ENCODE data around the gene MDFI.

Gene MDFI

GRCh38 chr6:41678511-41679084, 40.3 kb downstream of the MDFI start:
- no peak overlapping the region for H3K27ac ChIP-seq
- TF ChIP-seq CTCF (IDR thresholded peaks at IDR 0.05), result no peak
- TF ChIP-seq ZFX (IDR thresholded peaks at IDR 0.05; ENCODE audit: borderline replicate concordance), result no peak

DNA sequence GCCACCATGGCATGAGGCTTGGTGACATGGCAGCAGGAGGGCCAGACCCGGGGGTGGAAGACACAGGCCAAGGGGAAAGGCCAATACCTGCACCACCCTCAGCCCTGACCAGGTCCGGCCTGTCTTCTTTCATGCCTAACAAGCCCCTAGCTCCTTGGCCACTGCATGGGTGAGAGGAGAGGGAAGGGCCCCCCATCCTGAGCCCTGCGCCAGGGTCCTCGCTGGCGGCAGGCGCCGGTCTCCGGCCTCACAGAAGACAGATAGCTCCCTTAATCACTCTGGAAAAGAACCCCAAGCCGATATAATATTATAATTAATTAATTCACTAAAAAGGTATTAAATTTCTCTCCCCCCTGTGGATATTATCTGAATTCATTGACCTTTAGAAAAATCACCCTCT, 41.4 kb downstream of the MDFI start:
- TF ChIP-seq ZFX (IDR thresholded peaks at IDR 0.05; ENCODE audit: borderline replicate concordance) (no peak), CTCF (IDR thresholded peaks at IDR 0.05) (no peak)

DNA sequence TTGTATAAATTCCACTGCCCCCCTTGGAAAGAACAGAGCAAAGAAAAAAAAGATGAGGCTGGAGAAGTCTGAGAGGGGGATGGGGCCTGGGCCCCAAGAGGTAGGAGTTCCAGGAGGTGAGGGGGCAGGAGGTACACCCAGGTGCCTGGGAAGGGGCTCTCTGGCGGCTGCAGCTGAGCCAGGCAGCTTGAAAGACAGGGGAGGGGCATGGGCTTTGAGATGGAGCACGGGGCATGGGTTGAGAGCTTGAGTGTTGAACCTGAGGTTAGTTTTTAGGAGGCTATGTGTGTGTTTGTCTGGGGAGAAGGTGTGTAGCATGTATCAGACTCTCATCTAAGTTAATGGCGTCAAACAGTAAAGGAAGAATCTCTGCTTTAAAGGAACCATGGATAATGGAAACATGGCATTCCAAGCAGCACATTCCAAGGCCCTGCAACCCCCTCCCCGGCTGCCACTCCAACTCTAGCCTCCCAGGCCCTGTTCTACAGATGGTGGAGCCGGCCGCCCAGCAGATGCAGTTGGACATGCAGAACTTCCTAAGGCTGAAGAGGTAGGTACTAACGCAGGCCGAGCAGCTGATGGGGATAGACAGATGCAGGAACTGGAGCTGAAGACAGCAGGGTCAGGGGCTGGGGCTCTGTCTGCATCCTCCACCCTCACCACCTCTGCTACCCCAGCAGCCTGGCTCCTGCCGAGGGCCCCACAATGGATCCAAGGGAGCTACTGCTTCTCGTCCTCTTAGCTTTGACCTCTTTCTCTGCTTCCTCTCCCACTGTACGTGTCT, 42.1 kb downstream of the MDFI start:
- TF ChIP-seq CTCF (IDR thresholded peaks at IDR 0.05) (no peak), ZFX (IDR thresholded peaks at IDR 0.05; ENCODE audit: borderline replicate concordance) (no peak)
- no peak overlapping the region for H3K27ac ChIP-seq

More for the DNA sequence above, 41.4 kb downstream of the MDFI start:
- no peak overlapping the region for H3K27ac ChIP-seq

DNA sequence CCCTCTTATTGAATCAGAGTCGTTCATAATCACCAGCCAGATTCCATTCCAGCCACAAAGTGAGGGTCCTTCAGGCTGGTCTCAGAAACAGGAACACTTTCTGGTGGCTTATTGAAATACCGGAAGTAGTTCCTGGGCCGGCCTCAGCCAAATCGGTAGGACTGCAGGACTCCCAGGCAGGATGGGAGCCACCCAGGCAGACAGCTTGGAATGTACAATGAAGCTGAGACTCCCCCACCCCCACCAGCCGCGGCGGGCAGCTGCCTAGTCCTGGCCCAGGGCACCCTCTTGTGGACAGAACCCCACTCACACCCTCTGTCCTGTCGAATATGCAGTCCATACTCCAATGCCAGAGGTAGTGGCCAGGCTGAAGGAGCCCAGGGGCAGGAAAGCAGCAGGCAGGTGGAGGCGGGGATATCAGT, 43.8 kb downstream of the MDFI start:
- H3K27ac ChIP-seq, result no peak overlapping the region
- TF ChIP-seq CTCF (IDR thresholded peaks at IDR 0.05) (peak; percentile 91), ZFX (IDR thresholded peaks at IDR 0.05; ENCODE audit: borderline replicate concordance) (no peak)

DNA sequence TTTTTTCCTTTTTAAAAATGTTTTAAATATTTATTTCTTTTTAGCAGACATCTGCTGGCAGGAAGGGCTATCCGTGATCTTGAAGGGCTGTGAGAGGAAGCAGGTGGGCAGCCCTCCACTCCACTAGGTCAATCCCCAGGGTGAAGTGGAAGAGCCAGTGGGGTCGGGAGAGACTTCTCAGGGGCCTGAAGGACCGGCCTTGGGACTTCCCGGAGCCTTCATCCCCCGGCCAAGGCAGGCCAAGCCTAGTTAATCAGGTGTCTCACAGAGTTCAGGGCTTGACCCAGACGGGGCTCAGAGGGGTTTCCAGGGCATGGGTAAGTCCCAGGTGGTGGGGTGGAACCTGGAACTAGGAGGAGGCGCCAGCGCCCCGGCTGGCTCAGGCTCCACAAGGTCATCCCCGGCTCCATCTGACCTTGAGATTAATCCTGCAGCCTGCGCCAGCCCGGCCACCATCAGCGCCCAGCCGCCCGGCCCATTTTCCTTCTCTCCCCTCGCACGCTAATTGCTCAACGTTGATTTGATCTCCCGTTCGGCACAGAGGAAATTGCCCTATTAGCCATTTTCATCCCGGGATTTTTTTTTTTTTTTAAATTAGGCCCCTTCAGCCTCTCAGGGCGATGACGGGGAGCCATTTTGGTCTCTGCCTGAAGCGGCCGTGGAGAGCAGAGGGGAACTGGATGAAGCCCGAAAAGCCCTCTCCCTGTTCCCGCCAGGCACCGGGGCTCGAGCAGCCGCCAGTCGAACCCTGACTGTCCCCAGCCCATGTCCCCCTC, 44.4 kb downstream of the MDFI start:
- TF ChIP-seq CTCF (IDR thresholded peaks at IDR 0.05) (peak; percentile 45), ZFX (IDR thresholded peaks at IDR 0.05; ENCODE audit: borderline replicate concordance) (no peak)
- H3K27ac ChIP-seq, result no peak overlapping the region

DNA sequence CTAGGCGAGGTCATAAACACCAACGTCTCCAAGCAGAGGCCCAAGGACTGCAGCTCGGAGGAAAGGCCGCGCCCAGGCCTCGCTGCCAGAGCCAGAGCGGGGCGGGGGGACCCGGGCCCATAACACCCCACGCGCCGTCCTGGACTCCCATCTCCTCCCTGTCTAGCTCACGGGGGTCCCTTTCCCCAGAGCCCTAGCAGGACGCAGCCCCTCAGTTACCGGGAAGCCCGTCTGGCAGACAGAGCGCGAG, 44.9 kb downstream of the MDFI start:
- no peak overlapping the region for H3K27ac ChIP-seq
- TF ChIP-seq CTCF (IDR thresholded peaks at IDR 0.05) (no peak), ZFX (IDR thresholded peaks at IDR 0.05; ENCODE audit: borderline replicate concordance) (no peak)
